ENCODE results near the gene FFAR3. TPM values are rescaled to one million over a fixed set of nuclear protein-coding genes. Genes with fewer than 3 reads are reported as not detected.
"Not testable (repeated sequence)": the region's sequence is repeated elsewhere in the genome, so short reads cannot be mapped to it uniquely, and the experiment has no call there.

FFAR3 gene
- total and polyA plus RNA-seq, 2 of the 8 experiments (the other 6 are each of a cell fraction or from before 2014, with no cell fraction given), result not detected

- TF ChIP-seq HDAC6 (IDR thresholded peaks at IDR 0.05; ENCODE audit: low read depth, low read length), result no peak
These were observed 42.5 kb downstream of the FFAR3 start (continued) for GRCh38 chr19:35400773-35401100.

- not testable (repeated sequence) for H3K4me1 ChIP-seq (replicated peaks in 1 of 4; ENCODE audit: control insufficient read depth in 3 of 4, insufficient read depth in 4 of 4, low read length in 3 of 4); FAIRE-seq; H2BK15ac ChIP-seq (ENCODE audit: low read length); H3K56ac ChIP-seq (replicated peaks; ENCODE audit: insufficient read length, low read depth, low read length); H2AK5ac ChIP-seq (ENCODE audit: low read depth, low read length); H2BK5ac ChIP-seq (ENCODE audit: low read depth, low read length); H2BK12ac ChIP-seq (ENCODE audit: low read depth, low read length); DNase-seq (ENCODE audit: low read depth in 1 of 2, low spot score in 2 of 2); H3K9ac ChIP-seq (replicated peaks in 1 of 4; ENCODE audit: extremely low read depth in 1 of 4, low read depth in 3 of 4, low read length in 3 of 4); H3K4ac ChIP-seq (replicated peaks; ENCODE audit: insufficient read length, low read depth, low read length); H3K27ac ChIP-seq (ENCODE audit: low read depth, low read length); H3K27me3 ChIP-seq (replicated peaks in 1 of 4; ENCODE audit: control insufficient read depth in 3 of 4, extremely low read depth in 1 of 4, insufficient read depth in 3 of 4, low read length in 3 of 4); H3K4me3 ChIP-seq (ENCODE audit: extremely low read depth in 1 of 4, insufficient read depth in 2 of 4, low read depth in 3 of 4, low read length in 4 of 4); H2BK20ac ChIP-seq (ENCODE audit: low read length); H3K79me2 ChIP-seq (ENCODE audit: control insufficient read depth in 1 of 2, insufficient read depth in 2 of 2, low read length in 2 of 2); H4K5ac ChIP-seq (ENCODE audit: insufficient read length, low read depth, low read length); H4K8ac ChIP-seq (ENCODE audit: extremely low read depth, insufficient read depth, low read length); H4K91ac ChIP-seq (replicated peaks; ENCODE audit: insufficient read length, low read length); H3K36me3 ChIP-seq (ENCODE audit: control insufficient read depth in 2 of 4, insufficient read depth in 4 of 4, low read length in 3 of 4); H3K18ac ChIP-seq (ENCODE audit: extremely low read depth, low read length); H3K23me2 ChIP-seq (ENCODE audit: low read depth, low read length); H4K20me1 ChIP-seq (replicated peaks in 1 of 2; ENCODE audit: control insufficient read depth in 1 of 2, insufficient read depth in 2 of 2, low read length in 2 of 2); H3K14ac ChIP-seq (ENCODE audit: insufficient read length); H3K23ac ChIP-seq (ENCODE audit: insufficient read length); H3K9me3 ChIP-seq (ENCODE audit: insufficient read depth in 2 of 2, low read depth in 1 of 2, low read length in 1 of 2); H3K4me2 ChIP-seq (ENCODE audit: insufficient read depth in 1 of 2, low read depth in 2 of 2, low read length in 2 of 2); H2BK120ac ChIP-seq (replicated peaks; ENCODE audit: low read depth, low read length); H3K79me1 ChIP-seq (ENCODE audit: low read depth, low read length); H2AFZ ChIP-seq (ENCODE audit: low read length)
- CTCF ChIA-PET (ENCODE audit: partially characterized antibody), result interaction anchor here (0.5 to 1.2 kb wide), 3 partner anchors 49 to 418 kb away, joined by 3 to 4 read pairs (median 3); no protein-coding TSS in a partner anchor
- WGBS, 2 experiments (ENCODE audit: extremely low coverage in 1 of 2, insufficient coverage in 1 of 2, insufficient read length in 1 of 2, insufficient replicate concordance in 2 of 2, low coverage in 1 of 2, low lambda C conversion rate in 2 of 2, missing lambda C conversion rate in 1 of 2), result 90% methylated on average over 8 of the region's 9 CpGs; no CpG with 5 or more reads in 1 of the 2 experiments
- POLR2A ChIA-PET (ENCODE audit: partially characterized antibody), result interaction anchor here (1.2 kb wide), 1 partner anchor 108 kb away, joined by 3 read pairs; no protein-coding TSS in a partner anchor
These were observed 43.2 kb downstream of the FFAR3 start for GRCh38 chr19:35401416-35401815.

Measured in H1 (cell line).